Neuronal stem cell (in vitro differentiated cells): Measurements from ENCODE around the gene MAD1L1.
A peak's percentile ranks its signal among the peaks of the same experiment; 100 is the strongest.
"Not testable (repeated sequence)": the region's sequence is repeated elsewhere in the genome, so short reads cannot be mapped to it uniquely, and the experiment has no call there.

Experiments
- DNase-seq: peaks from one replicate; pipeline ENCODE4 v3.0.0-alpha.2; 2013; ENCODE audit warnings: low spot score
- H2AFZ ChIP-seq: one replicate; pipeline ENCODE4 v1.6.1; 2013; ENCODE audit warnings: mild to moderate bottlenecking, low read length, inconsistent platforms
- H2AK5ac ChIP-seq: 2 replicates; pipeline ENCODE4 v1.6.1; 2013; ENCODE audit warnings: low read depth, mild to moderate bottlenecking, inconsistent platforms, low read length, moderate library complexity, mixed read lengths
- H2BK120ac ChIP-seq: 2 replicates; pipeline ENCODE4 v1.6.1; 2013; ENCODE audit warnings: low read depth, mild to moderate bottlenecking, inconsistent platforms, low read length, moderate library complexity, mixed read lengths
- H2BK12ac ChIP-seq: one replicate; pipeline ENCODE4 v1.6.1; 2013; ENCODE audit warnings: low read length, inconsistent platforms
- H2BK15ac ChIP-seq: 2 replicates; pipeline ENCODE4 v1.6.1; 2013; ENCODE audit warnings: mild to moderate bottlenecking, low read length, inconsistent platforms, mixed read lengths
- H2BK5ac ChIP-seq: one replicate; pipeline ENCODE4 v1.6.1; 2013; ENCODE audit warnings: inconsistent platforms, mild to moderate bottlenecking, low read length, moderate library complexity
- H3K14ac ChIP-seq: one replicate; pipeline ENCODE4 v1.6.1; 2013; ENCODE audit warnings: low read length, inconsistent platforms
- H3K18ac ChIP-seq: 2 replicates; pipeline ENCODE4 v1.6.1; 2013; ENCODE audit warnings: low read length, inconsistent platforms
- H3K23ac ChIP-seq: 2 replicates; pipeline ENCODE4 v1.6.1; 2013; ENCODE audit warnings: low read depth, mild to moderate bottlenecking, mixed read lengths, low read length, inconsistent platforms; ENCODE audit not compliant: poor library complexity
- H3K27ac ChIP-seq: replicated peaks from 3 replicates; pipeline ENCODE4 v1.5.1; 2013; ENCODE audit warnings: low read length, inconsistent platforms
- H3K27me3 ChIP-seq, 3 experiments: 2 replicates each; pipeline ENCODE4 v1.6.1; 2013; ENCODE audit warnings: low read length in 3 of 3, mild to moderate bottlenecking in 2 of 3, inconsistent platforms in 1 of 3, low read depth in 1 of 3, mixed read lengths in 1 of 3, moderate library complexity in 1 of 3; ENCODE audit not compliant: control insufficient read depth in 3 of 3, insufficient read depth in 3 of 3
- H3K36me3 ChIP-seq, 2 donors: replicated peaks in 1 of 2; 2 replicates each; pipeline ENCODE4 v1.6.1; 2013; ENCODE audit warnings: low read length in 2 of 2; ENCODE audit not compliant: control insufficient read depth in 2 of 2, insufficient read depth in 2 of 2
- H3K4ac ChIP-seq: 2 replicates; pipeline ENCODE4 v1.6.1; 2013; ENCODE audit warnings: inconsistent platforms, mild to moderate bottlenecking, low read length, moderate library complexity
- H3K4me1 ChIP-seq, 2 donors: 1 replicate in 1 of 2; 2 replicates in 1 of 2; pipeline ENCODE4 v1.6.1; 2013; ENCODE audit warnings: low read length in 2 of 2, low read depth in 1 of 2; ENCODE audit not compliant: control insufficient read depth in 2 of 2, insufficient read depth in 1 of 2
- H3K4me2 ChIP-seq: one replicate; pipeline ENCODE4 v1.6.1; 2013; ENCODE audit warnings: mild to moderate bottlenecking, low read length, inconsistent platforms; ENCODE audit not compliant: insufficient read depth, poor library complexity, severe bottlenecking
- H3K4me3 ChIP-seq, 2 donors: 2 replicates each; pipeline ENCODE4 v1.5.1; 2013; ENCODE audit warnings: low read length in 2 of 2, mild to moderate bottlenecking in 2 of 2, inconsistent platforms in 1 of 2, moderate library complexity in 1 of 2
- H3K79me1 ChIP-seq: one replicate; pipeline ENCODE4 v1.6.1; 2013; ENCODE audit warnings: low read depth, mild to moderate bottlenecking, inconsistent platforms, low read length, moderate library complexity
- H3K9ac ChIP-seq: one replicate; pipeline ENCODE4 v1.6.1; 2013; ENCODE audit warnings: mild to moderate bottlenecking, low read depth, low read length, inconsistent platforms; ENCODE audit not compliant: poor library complexity
- H3K9me3 ChIP-seq, 2 donors: replicated peaks in 1 of 2; 2 replicates each; pipeline versions ENCODE3 to v1.6.1; 2013; ENCODE audit warnings: low read length in 2 of 2, mild to moderate bottlenecking in 2 of 2, inconsistent platforms in 1 of 2, low read depth in 1 of 2, mixed read lengths in 1 of 2, moderate library complexity in 1 of 2; ENCODE audit not compliant: control insufficient read depth in 2 of 2, insufficient read depth in 1 of 2
- H4K8ac ChIP-seq: one replicate; pipeline ENCODE4 v1.6.1; 2013; ENCODE audit warnings: low read depth, mild to moderate bottlenecking, inconsistent platforms, low read length, moderate library complexity
- H4K91ac ChIP-seq: one replicate; pipeline ENCODE4 v1.6.1; 2013; ENCODE audit warnings: low read length, low read depth, mild to moderate bottlenecking, inconsistent platforms; ENCODE audit not compliant: poor library complexity
- WGBS, 2 donors: extraction: QIAGEN DNeasy Blood & Tissue Kit; methylation state at CpG; one replicate each; pipeline ENCODE4 v1.1.7; 2013; ENCODE audit warnings: missing lambda C conversion rate in 2 of 2, mixed read lengths in 1 of 2; ENCODE audit not compliant: insufficient read length in 2 of 2, insufficient replicate concordance in 1 of 2; ENCODE audit errors: extremely low coverage in 2 of 2; 5-methylcytosine and 5-hydroxymethylcytosine counted together

MAD1L1 gene

DNA sequence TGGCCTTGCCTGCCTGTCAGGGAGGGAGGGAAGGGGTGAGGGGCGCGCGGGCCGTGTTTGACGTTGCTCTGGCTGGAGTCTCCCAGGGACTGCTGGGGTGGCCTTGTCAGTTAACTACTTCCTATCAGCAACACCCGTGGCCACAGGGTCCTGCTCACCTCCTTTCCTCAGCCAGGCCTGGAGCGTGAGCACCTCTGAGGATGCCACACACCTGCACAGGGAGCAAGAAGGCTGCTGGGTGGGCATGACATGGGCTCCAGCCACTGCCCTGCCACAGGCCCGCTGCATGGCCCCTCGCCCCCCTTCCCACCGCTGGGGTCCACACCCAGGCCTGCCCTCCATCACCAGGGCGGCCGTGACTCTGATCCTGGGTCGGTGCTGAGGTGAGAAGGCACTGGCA lies 350.3 kb downstream of the MAD1L1 start:
- Histone ChIP-seq H3K36me3 (peaks cover 5% of the 10 kb centered on the region in 2 donors), H3K4me2 (no peak overlapping the region), H4K8ac (no peak overlapping the region), H3K4me3 (no peak overlapping the region), H4K91ac (no peak overlapping the region), H3K23ac (no peak overlapping the region), H3K18ac (no peak overlapping the region), H3K27ac (no peak overlapping the region), H2BK12ac (no peak overlapping the region), H2BK120ac (no peak overlapping the region), H3K79me1 (peaks cover 6% of the 10 kb centered on the region), H3K4ac (no peak overlapping the region), H2BK5ac (no peak overlapping the region), H2AFZ (no peak overlapping the region), H2BK15ac (no peak overlapping the region), H3K9me3 (peaks cover 5 to 7% of the 10 kb centered on the region in 2 donors), H3K4me1 (peaks cover 0 to 5% of the 10 kb centered on the region in 2 donors), H2AK5ac (no peak overlapping the region), H3K27me3 (peaks cover 0 to 3% (median 0%) of the 10 kb centered on the region in 3 experiments), H3K14ac (peak overlapping the region; percentile 56), H3K9ac (peak overlapping the region; percentile 21)
- no peak for DNase-seq
- WGBS, 2 donors = no CpG with 5 or more reads among the region's 13 CpGs

DNA sequence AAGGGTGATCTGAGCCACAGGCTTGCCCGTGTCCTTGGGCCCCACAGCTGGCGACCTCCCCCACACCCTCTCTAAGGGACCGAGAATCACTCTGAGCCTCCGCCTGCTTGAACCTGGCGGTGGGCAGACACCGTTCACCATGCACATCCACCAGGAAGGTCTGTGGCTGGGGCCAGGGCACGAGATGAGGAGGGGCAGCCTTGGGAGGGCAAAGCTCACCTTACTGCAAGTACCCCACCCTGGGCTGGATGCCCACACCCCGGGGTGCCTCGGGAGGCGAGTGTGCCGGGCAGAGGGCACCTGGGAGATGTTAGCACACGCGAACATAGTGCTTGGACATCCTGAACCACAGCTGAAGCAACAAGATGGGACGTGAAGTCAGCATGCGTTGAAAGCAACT lies 350.8 kb downstream of the MAD1L1 start:
- no peak overlapping the region for H3K4me2 ChIP-seq
- H3K4me3 ChIP-seq = no peak overlapping the region
- no peak overlapping the region for H3K27ac ChIP-seq
- no peak for DNase-seq
- H3K4me1 ChIP-seq = peaks cover 0 to 3% of the 10 kb centered on the region in 2 donors
- peaks cover 0 to 7% of the 10 kb centered on the region in 2 donors for H3K9me3 ChIP-seq
- no CpG with 5 or more reads among the region's 15 CpGs for WGBS, 2 donors
- H2AFZ ChIP-seq = no peak overlapping the region
- no peak overlapping the region for H3K9ac ChIP-seq
- H4K8ac ChIP-seq = no peak overlapping the region
- H3K4ac ChIP-seq = no peak overlapping the region
- no peak overlapping the region for H2BK5ac ChIP-seq
- peak overlapping the region; percentile 56 for H3K14ac ChIP-seq
- no peak overlapping the region for H4K91ac ChIP-seq
- no peak overlapping the region for H2AK5ac ChIP-seq
- peaks cover 6% of the 10 kb centered on the region for H3K79me1 ChIP-seq
- no peaks in the 10 kb centered on the region for H3K27me3 ChIP-seq
- no peak overlapping the region for H3K23ac ChIP-seq
- H2BK120ac ChIP-seq = no peak overlapping the region
- no peak overlapping the region for H2BK12ac ChIP-seq
- peaks cover under 1% of the 10 kb centered on the region in 2 donors for H3K36me3 ChIP-seq
- peak overlapping the region; percentile 38 for H3K18ac ChIP-seq
- no peak overlapping the region for H2BK15ac ChIP-seq

DNA sequence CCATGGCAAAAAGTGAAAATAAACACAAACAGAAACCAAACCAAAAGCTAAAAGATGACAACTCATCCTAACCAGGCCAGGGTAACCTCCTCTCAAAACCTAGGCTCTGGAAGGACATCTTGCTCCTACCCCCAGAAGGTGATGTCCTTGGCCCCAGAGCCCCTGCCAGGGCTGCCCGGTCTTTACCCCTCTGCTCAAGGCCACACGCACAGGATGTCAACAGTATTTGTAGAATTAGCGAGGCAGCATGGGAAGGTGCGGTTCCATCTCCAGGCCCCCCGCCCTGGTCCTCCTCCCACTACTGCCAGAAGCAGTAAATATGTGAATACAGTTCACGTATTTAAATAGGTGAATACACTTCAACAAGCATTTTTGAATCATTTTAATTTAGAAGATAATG lies 356.1 kb downstream of the MAD1L1 start:
- not testable (repeated sequence) for H2BK120ac ChIP-seq, H2BK15ac ChIP-seq, H2BK12ac ChIP-seq, H3K4ac ChIP-seq, H2AFZ ChIP-seq, H3K27me3 ChIP-seq, H2AK5ac ChIP-seq, H3K14ac ChIP-seq, H3K4me2 ChIP-seq, H3K27ac ChIP-seq, H3K9ac ChIP-seq, H4K91ac ChIP-seq, H2BK5ac ChIP-seq, H3K79me1 ChIP-seq, H3K9me3 ChIP-seq, DNase-seq, H3K4me3 ChIP-seq, H3K36me3 ChIP-seq, H3K23ac ChIP-seq, H3K4me1 ChIP-seq, H4K8ac ChIP-seq, H3K18ac ChIP-seq
- WGBS, 2 donors = no CpG with 5 or more reads among the region's 6 CpGs

DNA sequence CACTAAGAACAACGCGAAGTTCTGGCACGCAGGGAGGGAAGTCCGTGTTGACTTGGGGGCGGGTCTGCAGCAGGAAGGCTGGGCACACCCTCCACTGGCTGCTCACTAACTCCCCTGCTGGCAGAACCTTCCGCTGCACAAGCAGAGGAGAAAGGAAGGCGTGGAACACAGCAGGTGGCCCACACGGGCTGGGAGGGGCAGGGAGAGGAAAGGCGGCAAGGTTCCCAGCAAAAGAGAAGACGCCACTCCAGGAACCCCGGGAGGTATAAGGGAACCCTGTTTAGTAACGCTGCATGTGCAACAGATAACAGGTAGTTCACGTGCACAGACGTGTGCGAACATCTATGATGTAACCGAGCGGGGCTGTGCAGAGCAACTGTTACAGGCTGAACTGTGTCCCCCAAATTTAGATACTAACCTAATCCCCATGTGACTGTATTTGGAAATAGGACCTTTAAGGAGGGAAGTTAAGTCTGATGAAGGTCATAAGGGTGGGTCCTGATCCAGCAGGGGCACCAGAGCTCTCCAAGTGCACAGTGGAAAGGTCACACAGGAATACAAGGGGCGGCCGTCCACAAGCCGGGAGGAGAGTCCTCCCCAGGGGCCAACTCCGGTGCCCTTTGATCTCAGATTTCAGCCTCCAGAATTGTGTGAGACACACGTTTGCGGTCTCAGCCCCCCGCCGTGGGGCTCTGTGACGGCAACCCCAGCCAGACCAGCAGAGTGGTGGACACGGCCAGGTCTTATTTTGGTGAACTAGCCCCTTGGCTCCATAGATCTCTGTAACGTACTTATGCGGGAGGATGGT lies 357.1 kb downstream of the MAD1L1 start:
- not testable (repeated sequence) for H3K23ac ChIP-seq, H2BK5ac ChIP-seq, H4K8ac ChIP-seq, H3K14ac ChIP-seq, H3K4ac ChIP-seq, H4K91ac ChIP-seq, H2BK12ac ChIP-seq, H2AFZ ChIP-seq, H3K4me3 ChIP-seq, H2BK120ac ChIP-seq, H3K27me3 ChIP-seq, H3K9me3 ChIP-seq, H3K27ac ChIP-seq, H3K36me3 ChIP-seq, H2BK15ac ChIP-seq, H2AK5ac ChIP-seq, H3K9ac ChIP-seq, H3K4me1 ChIP-seq
- H3K79me1 ChIP-seq = peaks cover 12% of the 10 kb centered on the region
- WGBS, 2 donors = no CpG with 5 or more reads among the region's 29 CpGs
- H3K4me2 ChIP-seq = peak overlapping the region; percentile 18
- DNase-seq = peak; percentile 24
- peak overlapping the region; percentile 42 for H3K18ac ChIP-seq
